Neural cell (in vitro differentiated cells): ENCODE measurements around the gene ANKRD2.

Source experiments
- EP300 ChIP-seq: fragments of 450-650 bp; conservative IDR thresholded peaks from 2 replicates; pipeline ENCODE4 v1.6.1; 2014; ENCODE audit warnings: antibody characterized with exemption, mild to moderate bottlenecking, moderate library complexity; ENCODE audit not compliant: poor library complexity, severe bottlenecking
- EZH2 ChIP-seq: fragments of 200-600, 300-800 bp; shearing (Covaris generic), sonication (generic); IDR thresholded peaks from 2 replicates; pipeline ENCODE4 v1.6.1; 2014; ENCODE audit warnings: antibody characterized with exemption, low read length, borderline replicate concordance, mild to moderate bottlenecking; ENCODE audit not compliant: insufficient read depth, poor library complexity, severe bottlenecking
- MXI1 ChIP-seq: fragments of 450-650 bp; conservative IDR thresholded peaks from 2 replicates; pipeline ENCODE4 v1.6.1; 2014; ENCODE audit warnings: antibody characterized with exemption, mild to moderate bottlenecking; ENCODE audit not compliant: poor library complexity, severe bottlenecking
- POLR2AphosphoS5 ChIP-seq: IDR thresholded peaks from 2 replicates; pipeline ENCODE4 v1.6.1; 2012
- TF ChIP-seq, protein P1 (sequence below): fragments of 450-650 bp; IDR thresholded peaks from 2 replicates; pipeline ENCODE4 v1.5.1; 2014; ENCODE audit warnings: antibody characterized with exemption, mild to moderate bottlenecking, moderate library complexity; ENCODE audit not compliant: poor library complexity, severe bottlenecking

DNA sequence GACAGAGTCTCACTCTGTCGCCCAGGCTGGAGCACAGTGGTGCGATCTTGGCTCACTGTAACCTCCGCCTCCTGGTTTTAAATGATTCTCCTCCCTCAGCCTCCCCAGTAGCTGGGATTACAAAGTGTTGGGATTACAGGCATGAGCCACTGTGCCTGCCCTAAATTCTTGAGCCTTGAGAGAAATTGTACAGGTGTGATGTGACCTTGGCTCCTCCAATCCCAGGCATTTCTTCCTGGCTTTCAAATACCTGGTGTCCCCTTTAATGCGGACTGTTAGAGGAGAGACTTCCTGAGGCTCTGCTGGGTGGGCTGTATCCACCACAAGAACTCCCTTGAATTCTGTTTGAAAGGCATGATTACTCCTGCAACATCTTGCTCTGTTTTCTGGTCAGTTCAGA, 45.7 kb downstream of the ANKRD2 start:
- TF ChIP-seq, protein P1, sequence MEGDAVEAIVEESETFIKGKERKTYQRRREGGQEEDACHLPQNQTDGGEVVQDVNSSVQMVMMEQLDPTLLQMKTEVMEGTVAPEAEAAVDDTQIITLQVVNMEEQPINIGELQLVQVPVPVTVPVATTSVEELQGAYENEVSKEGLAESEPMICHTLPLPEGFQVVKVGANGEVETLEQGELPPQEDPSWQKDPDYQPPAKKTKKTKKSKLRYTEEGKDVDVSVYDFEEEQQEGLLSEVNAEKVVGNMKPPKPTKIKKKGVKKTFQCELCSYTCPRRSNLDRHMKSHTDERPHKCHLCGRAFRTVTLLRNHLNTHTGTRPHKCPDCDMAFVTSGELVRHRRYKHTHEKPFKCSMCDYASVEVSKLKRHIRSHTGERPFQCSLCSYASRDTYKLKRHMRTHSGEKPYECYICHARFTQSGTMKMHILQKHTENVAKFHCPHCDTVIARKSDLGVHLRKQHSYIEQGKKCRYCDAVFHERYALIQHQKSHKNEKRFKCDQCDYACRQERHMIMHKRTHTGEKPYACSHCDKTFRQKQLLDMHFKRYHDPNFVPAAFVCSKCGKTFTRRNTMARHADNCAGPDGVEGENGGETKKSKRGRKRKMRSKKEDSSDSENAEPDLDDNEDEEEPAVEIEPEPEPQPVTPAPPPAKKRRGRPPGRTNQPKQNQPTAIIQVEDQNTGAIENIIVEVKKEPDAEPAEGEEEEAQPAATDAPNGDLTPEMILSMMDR, result no peak
- no peak for TF ChIP-seq MXI1
- TF ChIP-seq EZH2, result no peak
- no peak for TF ChIP-seq EP300
- TF ChIP-seq POLR2AphosphoS5, result no peak
